ENCODE measurements around the gene CIROP. TPM values are rescaled to one million over a fixed set of nuclear protein-coding genes. Genes with fewer than 3 reads are reported as not detected.

Gene CIROP
- total RNA-seq, 2 donors from 2014 or later = not detected

- H3K4me3 Mint-ChIP-seq = peak overlapping the region; percentile 79 to 82
- peak; percentile 70 to 72 for ATAC-seq (replicated peaks in 1 of 2)
- H3K27ac Mint-ChIP-seq = no peak overlapping the region
These were observed 46.8 kb downstream of the CIROP start for GRCh38 chr14:23057757-23058653.

GRCh38 chr14:23056956-23057756 lies 47.6 kb downstream of the CIROP start, which contains the start of gene CDH24:
Gene CDH24 (minus strand): TSS chr14:23057520. CDS start chr14:23055733, 1,787 bp downstream.
- peaks cover 12% of the 10 kb centered on the region for H3K27me3 Mint-ChIP-seq (ENCODE audit: low read depth)
- no peaks in the 10 kb centered on the region for H3K9me3 Mint-ChIP-seq
- H3K4me1 Mint-ChIP-seq (ENCODE audit: low read depth) = peaks cover 15% of the 10 kb centered on the region
- H3K36me3 Mint-ChIP-seq (ENCODE audit: insufficient read depth in 2 of 2) = peaks cover under 1 to 12% of the 10 kb centered on the region in 2 donors
- DNase-seq (peak; percentile 77 to 83), ATAC-seq (replicated peaks in 1 of 2) (peak; percentile 72 to 75)
- H3K4me3 Mint-ChIP-seq = peak within 1 kb of the TSS; percentile 89 to 93
- peak within 1 kb of the TSS; percentile 3 for H3K27ac Mint-ChIP-seq

More at GRCh38 chr14:23057757-23058653, 46.8 kb downstream of the CIROP start:
- Mint-ChIP-seq H3K4me1 (ENCODE audit: low read depth) (peaks cover 15% of the 10 kb centered on the region), H3K9me3 (no peaks in the 10 kb centered on the region), H3K27me3 (ENCODE audit: low read depth) (peaks cover 12% of the 10 kb centered on the region), H3K36me3 (ENCODE audit: insufficient read depth in 2 of 2) (peaks cover 2 to 14% of the 10 kb centered on the region in 2 donors)
- DNase-seq = peak; percentile 86 to 90

- peak; percentile 63 to 70 for ATAC-seq (replicated peaks in 1 of 2)
- peak overlapping the region; percentile 89 to 93 for H3K4me3 Mint-ChIP-seq
- peaks cover 0 to 10% of the 10 kb centered on the region in 2 donors for H3K36me3 Mint-ChIP-seq (ENCODE audit: insufficient read depth in 2 of 2)
- H3K4me1 Mint-ChIP-seq (ENCODE audit: low read depth) = peaks cover 15% of the 10 kb centered on the region
- peak; percentile 74 to 81 for DNase-seq
- peaks cover 12% of the 10 kb centered on the region for H3K27me3 Mint-ChIP-seq (ENCODE audit: low read depth)
- H3K27ac Mint-ChIP-seq = peak overlapping the region; percentile 3
- H3K9me3 Mint-ChIP-seq = no peaks in the 10 kb centered on the region
These were observed 48.4 kb downstream of the CIROP start for GRCh38 chr14:23056145-23056955.

- Mint-ChIP-seq H3K36me3 (ENCODE audit: insufficient read depth in 2 of 2) (peaks cover 0 to 5% of the 10 kb centered on the region in 2 donors), H3K4me3 (peak overlapping the region; percentile 75 to 93), H3K9me3 (no peaks in the 10 kb centered on the region), H3K27me3 (ENCODE audit: low read depth) (peaks cover 12% of the 10 kb centered on the region), H3K4me1 (ENCODE audit: low read depth) (peaks cover 15% of the 10 kb centered on the region), H3K27ac (no peak overlapping the region)
- ATAC-seq (replicated peaks in 1 of 2) (no peak), DNase-seq (no peak)
These were observed 49.1 kb downstream of the CIROP start for GRCh38 chr14:23055621-23056144.

GRCh38 chr14:23055147-23055550 lies 49.6 kb downstream of the CIROP start:
- Mint-ChIP-seq H3K4me3 (no peak overlapping the region), H3K27me3 (ENCODE audit: low read depth) (peaks cover 12% of the 10 kb centered on the region), H3K9me3 (no peaks in the 10 kb centered on the region), H3K27ac (no peak overlapping the region), H3K36me3 (ENCODE audit: insufficient read depth in 2 of 2) (peaks cover 0 to 5% of the 10 kb centered on the region in 2 donors), H3K4me1 (ENCODE audit: low read depth) (peaks cover 15% of the 10 kb centered on the region)
- ATAC-seq (replicated peaks in 1 of 2) = no peak
- no peak for DNase-seq

- peaks cover 0 to 2% of the 10 kb centered on the region in 2 donors for H3K36me3 Mint-ChIP-seq (ENCODE audit: insufficient read depth in 2 of 2)
- H3K27ac Mint-ChIP-seq = no peak overlapping the region
- H3K27me3 Mint-ChIP-seq (ENCODE audit: low read depth) = peaks cover 12% of the 10 kb centered on the region
- no peak overlapping the region for H3K4me3 Mint-ChIP-seq
- DNase-seq = peak; percentile 47 to 56
- H3K4me1 Mint-ChIP-seq (ENCODE audit: low read depth) = peaks cover 15% of the 10 kb centered on the region
- H3K9me3 Mint-ChIP-seq = no peaks in the 10 kb centered on the region
- ATAC-seq (replicated peaks in 1 of 2) = no peak
These were observed 50.6 kb downstream of the CIROP start for GRCh38 chr14:23054000-23054811.

- DNase-seq = no peak
- Mint-ChIP-seq H3K27me3 (ENCODE audit: low read depth) (peaks cover 12% of the 10 kb centered on the region), H3K36me3 (ENCODE audit: insufficient read depth in 2 of 2) (no peaks in the 10 kb centered on the region), H3K4me1 (ENCODE audit: low read depth) (peaks cover 15% of the 10 kb centered on the region), H3K27ac (no peak overlapping the region), H3K9me3 (no peaks in the 10 kb centered on the region), H3K4me3 (no peak overlapping the region)
- no peak for ATAC-seq (replicated peaks in 1 of 2)
These were observed 51.4 kb downstream of the CIROP start for GRCh38 chr14:23053426-23053825.

GRCh38 chr14:23052671-23053070 lies 52.1 kb downstream of the CIROP start:
- Mint-ChIP-seq H3K27me3 (ENCODE audit: low read depth) (peaks cover 12% of the 10 kb centered on the region), H3K9me3 (no peaks in the 10 kb centered on the region), H3K36me3 (ENCODE audit: insufficient read depth in 2 of 2) (no peaks in the 10 kb centered on the region), H3K4me1 (ENCODE audit: low read depth) (peaks cover 15% of the 10 kb centered on the region), H3K27ac (no peak overlapping the region), H3K4me3 (no peak overlapping the region)
- DNase-seq (no peak), ATAC-seq (replicated peaks in 1 of 2) (no peak)

GRCh38 chr14:23052182-23052623 lies 52.6 kb downstream of the CIROP start:
- ATAC-seq (replicated peaks in 1 of 2) (no peak), DNase-seq (no peak)
- peaks cover 15% of the 10 kb centered on the region for H3K4me1 Mint-ChIP-seq (ENCODE audit: low read depth)
- H3K27ac Mint-ChIP-seq = no peak overlapping the region
- H3K27me3 Mint-ChIP-seq (ENCODE audit: low read depth) = peaks cover 12% of the 10 kb centered on the region
- peaks cover 0 to 1% of the 10 kb centered on the region in 2 donors for H3K36me3 Mint-ChIP-seq (ENCODE audit: insufficient read depth in 2 of 2)
- H3K9me3 Mint-ChIP-seq = no peaks in the 10 kb centered on the region
- H3K4me3 Mint-ChIP-seq = no peak overlapping the region

- Mint-ChIP-seq H3K27me3 (ENCODE audit: low read depth) (peaks cover 4% of the 10 kb centered on the region), H3K27ac (no peak overlapping the region), H3K9me3 (no peaks in the 10 kb centered on the region), H3K4me3 (no peak overlapping the region), H3K4me1 (ENCODE audit: low read depth) (peaks cover 7% of the 10 kb centered on the region), H3K36me3 (ENCODE audit: insufficient read depth in 2 of 2) (peaks cover 0 to 1% of the 10 kb centered on the region in 2 donors)
- DNase-seq (no peak), ATAC-seq (replicated peaks in 1 of 2) (no peak)
These were observed 53.4 kb downstream of the CIROP start for GRCh38 chr14:23051141-23052057.

Data from activated T-cell treated with anti-CD3 and anti-CD28 coated beads, Interleukin-2, amount 50 U/mL, for 72 hours (primary cell).